ENCODE data around the gene CLIP3.

DNA sequence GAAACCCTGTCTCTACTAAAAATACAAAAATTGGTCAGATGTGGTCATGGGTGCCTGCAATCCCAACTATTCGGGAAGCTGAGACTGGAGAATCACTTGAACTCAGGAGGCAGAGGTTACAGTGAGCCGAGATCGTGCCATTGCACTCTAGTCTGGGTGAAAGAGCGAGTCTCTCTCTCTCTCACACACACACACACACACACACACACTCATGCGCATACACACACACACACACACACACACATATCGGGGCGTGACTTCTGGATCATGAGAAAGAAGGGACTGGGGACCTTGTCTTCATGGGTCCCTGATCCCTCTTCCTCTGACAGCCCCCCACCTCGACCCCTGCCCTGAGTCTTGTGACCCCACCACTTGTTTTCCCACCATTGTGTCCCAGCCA lies 49.5 kb downstream of the CLIP3 start:
- TF ChIP-seq, protein P1, sequence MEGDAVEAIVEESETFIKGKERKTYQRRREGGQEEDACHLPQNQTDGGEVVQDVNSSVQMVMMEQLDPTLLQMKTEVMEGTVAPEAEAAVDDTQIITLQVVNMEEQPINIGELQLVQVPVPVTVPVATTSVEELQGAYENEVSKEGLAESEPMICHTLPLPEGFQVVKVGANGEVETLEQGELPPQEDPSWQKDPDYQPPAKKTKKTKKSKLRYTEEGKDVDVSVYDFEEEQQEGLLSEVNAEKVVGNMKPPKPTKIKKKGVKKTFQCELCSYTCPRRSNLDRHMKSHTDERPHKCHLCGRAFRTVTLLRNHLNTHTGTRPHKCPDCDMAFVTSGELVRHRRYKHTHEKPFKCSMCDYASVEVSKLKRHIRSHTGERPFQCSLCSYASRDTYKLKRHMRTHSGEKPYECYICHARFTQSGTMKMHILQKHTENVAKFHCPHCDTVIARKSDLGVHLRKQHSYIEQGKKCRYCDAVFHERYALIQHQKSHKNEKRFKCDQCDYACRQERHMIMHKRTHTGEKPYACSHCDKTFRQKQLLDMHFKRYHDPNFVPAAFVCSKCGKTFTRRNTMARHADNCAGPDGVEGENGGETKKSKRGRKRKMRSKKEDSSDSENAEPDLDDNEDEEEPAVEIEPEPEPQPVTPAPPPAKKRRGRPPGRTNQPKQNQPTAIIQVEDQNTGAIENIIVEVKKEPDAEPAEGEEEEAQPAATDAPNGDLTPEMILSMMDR (IDR thresholded peaks at IDR 0.05; ENCODE audit: low read depth, low read length) = no peak
- no peak for TF ChIP-seq EZH2phosphoT487 (IDR thresholded peaks at IDR 0.05; ENCODE audit: low read depth)

All from OCI-LY3 (cell line).